ENCODE results near the gene C1orf174.
A peak's percentile ranks its signal among the peaks of the same experiment; 100 is the strongest.

The C1orf174 gene

GRCh38 chr1:3908886-3909517 is 8.9 kb upstream of the C1orf174 start:
- Histone ChIP-seq H2AFZ (ENCODE audit: low read length, unreplicated experiment) (no peak overlapping the region), H3K27me3 (ENCODE audit: insufficient read depth, low read length) (peaks cover 9% of the 10 kb centered on the region), H3K4me3 (ENCODE audit: low read depth, low read length) (no peak overlapping the region), H3K36me3 (ENCODE audit: insufficient read depth, low read length) (no peaks in the 10 kb centered on the region), H3K4me1 (ENCODE audit: control insufficient read depth, insufficient read depth, low read length, unreplicated experiment) (no peaks in the 10 kb centered on the region), H3K79me2 (ENCODE audit: control insufficient read depth, insufficient read depth, low read length, unreplicated experiment) (no peaks in the 10 kb centered on the region), H3K27ac (ENCODE audit: low read depth, low read length) (no peak overlapping the region)

- H3K79me2 ChIP-seq (ENCODE audit: control insufficient read depth, insufficient read depth, low read length, unreplicated experiment) = no peaks in the 10 kb centered on the region
- H3K4me1 ChIP-seq (ENCODE audit: control insufficient read depth, insufficient read depth, low read length, unreplicated experiment) = no peaks in the 10 kb centered on the region
- no peaks in the 10 kb centered on the region for H3K36me3 ChIP-seq (ENCODE audit: insufficient read depth, low read length)
- H3K27me3 ChIP-seq (ENCODE audit: insufficient read depth, low read length) = peaks cover 9% of the 10 kb centered on the region
- no peak overlapping the region for H2AFZ ChIP-seq (ENCODE audit: low read length, unreplicated experiment)
- no peak overlapping the region for H3K4me3 ChIP-seq (ENCODE audit: low read depth, low read length)
- H3K27ac ChIP-seq (ENCODE audit: low read depth, low read length) = no peak overlapping the region
Measured at GRCh38 chr1:3907621-3908165, 7.6 kb upstream of the C1orf174 start.

DNA sequence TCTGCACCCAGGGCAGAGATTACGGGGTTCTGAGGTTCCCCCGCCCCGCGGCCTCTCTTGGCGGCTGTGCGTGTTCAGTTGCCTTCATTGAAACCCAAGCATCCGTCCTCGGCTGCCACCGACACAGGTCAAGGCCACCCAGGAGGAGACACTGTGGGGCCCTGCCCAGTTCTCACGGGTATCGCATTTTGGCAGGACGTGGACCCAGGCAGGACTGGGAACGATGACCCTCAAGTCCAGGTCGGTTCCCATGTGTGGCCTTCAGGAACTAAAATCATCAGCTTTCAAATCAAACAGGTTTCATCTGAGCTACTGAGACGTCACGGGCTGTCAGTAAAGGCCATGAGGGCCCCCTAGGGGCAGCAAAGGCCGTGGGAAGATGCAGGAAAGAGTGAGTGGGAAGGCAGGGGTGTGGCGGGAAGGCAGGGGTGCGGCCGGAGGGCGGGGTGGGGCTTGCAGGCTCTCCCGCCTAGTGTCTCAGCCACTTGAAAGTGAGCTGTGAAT is 7.0 kb upstream of the C1orf174 start:
- Histone ChIP-seq H3K36me3 (ENCODE audit: insufficient read depth, low read length) (no peaks in the 10 kb centered on the region), H3K27me3 (ENCODE audit: insufficient read depth, low read length) (peaks cover 9% of the 10 kb centered on the region), H3K4me1 (ENCODE audit: control insufficient read depth, insufficient read depth, low read length, unreplicated experiment) (no peaks in the 10 kb centered on the region), H3K27ac (ENCODE audit: low read depth, low read length) (no peak overlapping the region), H3K4me3 (ENCODE audit: low read depth, low read length) (no peak overlapping the region), H2AFZ (ENCODE audit: low read length, unreplicated experiment) (no peak overlapping the region), H3K79me2 (ENCODE audit: control insufficient read depth, insufficient read depth, low read length, unreplicated experiment) (no peaks in the 10 kb centered on the region)

- H3K79me2 ChIP-seq (ENCODE audit: control insufficient read depth, insufficient read depth, low read length, unreplicated experiment) = no peaks in the 10 kb centered on the region
- no peaks in the 10 kb centered on the region for H3K4me1 ChIP-seq (ENCODE audit: control insufficient read depth, insufficient read depth, low read length, unreplicated experiment)
- no peak overlapping the region for H3K27ac ChIP-seq (ENCODE audit: low read depth, low read length)
- H3K36me3 ChIP-seq (ENCODE audit: insufficient read depth, low read length) = no peaks in the 10 kb centered on the region
- no peak overlapping the region for H3K4me3 ChIP-seq (ENCODE audit: low read depth, low read length)
- H2AFZ ChIP-seq (ENCODE audit: low read length, unreplicated experiment) = no peak overlapping the region
- peaks cover 9% of the 10 kb centered on the region for H3K27me3 ChIP-seq (ENCODE audit: insufficient read depth, low read length)
Measured at GRCh38 chr1:3906672-3907020, 6.6 kb upstream of the C1orf174 start.

- Histone ChIP-seq H3K36me3 (ENCODE audit: insufficient read depth, low read length) (no peaks in the 10 kb centered on the region), H3K4me3 (ENCODE audit: low read depth, low read length) (no peak overlapping the region), H3K4me1 (ENCODE audit: control insufficient read depth, insufficient read depth, low read length, unreplicated experiment) (no peaks in the 10 kb centered on the region), H3K27me3 (ENCODE audit: insufficient read depth, low read length) (peaks cover 6% of the 10 kb centered on the region; the same call in 1 of the 2 replicates), H2AFZ (ENCODE audit: low read length, unreplicated experiment) (no peak overlapping the region), H3K27ac (ENCODE audit: low read depth, low read length) (no peak overlapping the region), H3K79me2 (ENCODE audit: control insufficient read depth, insufficient read depth, low read length, unreplicated experiment) (no peaks in the 10 kb centered on the region)
Measured at GRCh38 chr1:3905953-3906671, 6.0 kb upstream of the C1orf174 start.

- Histone ChIP-seq H3K4me1 (ENCODE audit: control insufficient read depth, insufficient read depth, low read length, unreplicated experiment) (no peaks in the 10 kb centered on the region), H3K79me2 (ENCODE audit: control insufficient read depth, insufficient read depth, low read length, unreplicated experiment) (no peaks in the 10 kb centered on the region), H3K27ac (ENCODE audit: low read depth, low read length) (no peak overlapping the region), H3K36me3 (ENCODE audit: insufficient read depth, low read length) (no peaks in the 10 kb centered on the region), H3K4me3 (ENCODE audit: low read depth, low read length) (no peak overlapping the region), H2AFZ (ENCODE audit: low read length, unreplicated experiment) (no peak overlapping the region), H3K27me3 (ENCODE audit: insufficient read depth, low read length) (peaks cover 6% of the 10 kb centered on the region; the same call in 1 of the 2 replicates)
Measured at GRCh38 chr1:3905266-3905952, 5.3 kb upstream of the C1orf174 start.

DNA sequence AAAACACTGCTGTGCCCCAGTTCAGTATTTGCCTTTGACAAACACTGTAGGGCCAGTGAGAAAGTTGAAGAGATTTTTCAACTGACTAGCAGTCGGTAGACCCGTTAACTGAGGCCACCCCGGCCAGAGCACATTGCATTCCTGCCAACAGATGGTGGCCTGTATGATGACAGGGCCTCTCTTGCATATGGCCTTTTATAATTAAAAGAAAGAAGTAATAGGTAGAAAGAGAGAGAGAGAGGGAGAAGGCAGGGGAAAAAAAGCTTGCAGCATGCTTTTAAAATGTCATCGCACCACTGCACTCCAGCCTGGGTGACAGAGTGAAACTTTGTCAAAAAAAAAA is 4.7 kb upstream of the C1orf174 start:
- no peak overlapping the region for H3K27ac ChIP-seq (ENCODE audit: low read depth, low read length)
- H3K79me2 ChIP-seq (ENCODE audit: control insufficient read depth, insufficient read depth, low read length, unreplicated experiment) = peaks cover 2% of the 10 kb centered on the region
- H3K27me3 ChIP-seq (ENCODE audit: insufficient read depth, low read length) = peaks cover 6% of the 10 kb centered on the region; the same call in 1 of the 2 replicates
- no peak overlapping the region for H3K4me3 ChIP-seq (ENCODE audit: low read depth, low read length)
- no peak overlapping the region for H2AFZ ChIP-seq (ENCODE audit: low read length, unreplicated experiment)
- no peaks in the 10 kb centered on the region for H3K4me1 ChIP-seq (ENCODE audit: control insufficient read depth, insufficient read depth, low read length, unreplicated experiment)
- no peaks in the 10 kb centered on the region for H3K36me3 ChIP-seq (ENCODE audit: insufficient read depth, low read length)

- Histone ChIP-seq H3K79me2 (ENCODE audit: control insufficient read depth, insufficient read depth, low read length, unreplicated experiment) (peaks cover 8% of the 10 kb centered on the region), H3K36me3 (ENCODE audit: insufficient read depth, low read length) (no peaks in the 10 kb centered on the region), H3K27ac (ENCODE audit: low read depth, low read length) (no peak overlapping the region), H3K27me3 (ENCODE audit: insufficient read depth, low read length) (peaks cover 4% of the 10 kb centered on the region; the same call in 1 of the 2 replicates), H3K4me3 (ENCODE audit: low read depth, low read length) (no peak overlapping the region), H2AFZ (ENCODE audit: low read length, unreplicated experiment) (no peak overlapping the region), H3K4me1 (ENCODE audit: control insufficient read depth, insufficient read depth, low read length, unreplicated experiment) (peaks cover 1% of the 10 kb centered on the region)
Measured at GRCh38 chr1:3904006-3904842, 4.2 kb upstream of the C1orf174 start.

GRCh38 chr1:3903141-3904005 is 3.3 kb upstream of the C1orf174 start:
- H3K27ac ChIP-seq (ENCODE audit: low read depth, low read length) = no peak overlapping the region
- no peak overlapping the region for H3K4me3 ChIP-seq (ENCODE audit: low read depth, low read length)
- no peaks in the 10 kb centered on the region for H3K36me3 ChIP-seq (ENCODE audit: insufficient read depth, low read length)
- H3K4me1 ChIP-seq (ENCODE audit: control insufficient read depth, insufficient read depth, low read length, unreplicated experiment) = peaks cover 8% of the 10 kb centered on the region
- no peaks in the 10 kb centered on the region for H3K27me3 ChIP-seq (ENCODE audit: insufficient read depth, low read length)
- peak overlapping the region; percentile 24 for H2AFZ ChIP-seq (ENCODE audit: low read length, unreplicated experiment)
- H3K79me2 ChIP-seq (ENCODE audit: control insufficient read depth, insufficient read depth, low read length, unreplicated experiment) = peaks cover 16% of the 10 kb centered on the region

Measured in ACC112 (cell line).